ENCODE data around the gene CD44. TPM values are rescaled to one million over a fixed set of nuclear protein-coding genes. Genes with fewer than 3 reads are reported as not detected.

Gene CD44
- total RNA-seq, 1 donor from 2014 or later, result 14.0 TPM

DNA sequence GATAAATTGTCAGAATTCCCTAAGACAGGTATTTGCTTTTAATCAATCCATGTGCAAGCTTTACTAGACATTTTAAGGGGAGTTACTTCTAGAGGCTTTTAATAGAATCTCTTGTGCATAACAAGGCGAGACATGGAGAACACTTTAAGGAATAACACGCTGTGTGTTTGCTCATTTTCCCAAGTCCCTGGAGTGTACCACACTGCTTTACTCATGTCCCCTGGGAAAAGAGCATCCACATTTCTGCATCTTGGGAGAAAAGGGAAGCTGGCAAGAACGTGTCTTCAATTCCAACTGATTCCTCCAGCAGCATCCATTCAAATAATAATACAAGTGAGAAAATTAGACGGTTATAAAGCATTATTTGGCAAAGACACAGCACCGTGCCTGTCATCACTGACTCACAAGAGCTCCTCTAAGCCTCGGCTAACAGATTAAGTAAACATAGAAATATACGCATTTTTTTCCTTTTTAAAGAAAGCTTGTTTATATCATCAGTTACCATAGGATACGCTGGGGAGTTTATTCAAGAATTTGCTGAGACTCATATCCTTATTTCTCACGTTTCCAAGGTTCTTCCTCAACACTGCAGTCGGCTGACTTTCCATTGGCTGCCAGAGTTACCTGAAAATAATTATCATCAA lies 121.5 kb downstream of the CD44 start:
- DNase-seq, result no peak
- Histone ChIP-seq H3K36me3 (no peaks in the 10 kb centered on the region), H3K4me3 (no peak overlapping the region), H3K9me3 (replicated peaks) (no peaks in the 10 kb centered on the region), H3K27me3 (ENCODE audit: low read depth) (no peaks in the 10 kb centered on the region), H3K4me1 (peaks cover 6% of the 10 kb centered on the region), H3K27ac (replicated peaks) (no peak overlapping the region)
- intact Hi-C loops (cut with micrococcal nuclease), result loop anchor here (10.0 kb wide), 1 partner anchor 124 kb away; no protein-coding TSS in a partner anchor
- TF ChIP-seq, protein P1, sequence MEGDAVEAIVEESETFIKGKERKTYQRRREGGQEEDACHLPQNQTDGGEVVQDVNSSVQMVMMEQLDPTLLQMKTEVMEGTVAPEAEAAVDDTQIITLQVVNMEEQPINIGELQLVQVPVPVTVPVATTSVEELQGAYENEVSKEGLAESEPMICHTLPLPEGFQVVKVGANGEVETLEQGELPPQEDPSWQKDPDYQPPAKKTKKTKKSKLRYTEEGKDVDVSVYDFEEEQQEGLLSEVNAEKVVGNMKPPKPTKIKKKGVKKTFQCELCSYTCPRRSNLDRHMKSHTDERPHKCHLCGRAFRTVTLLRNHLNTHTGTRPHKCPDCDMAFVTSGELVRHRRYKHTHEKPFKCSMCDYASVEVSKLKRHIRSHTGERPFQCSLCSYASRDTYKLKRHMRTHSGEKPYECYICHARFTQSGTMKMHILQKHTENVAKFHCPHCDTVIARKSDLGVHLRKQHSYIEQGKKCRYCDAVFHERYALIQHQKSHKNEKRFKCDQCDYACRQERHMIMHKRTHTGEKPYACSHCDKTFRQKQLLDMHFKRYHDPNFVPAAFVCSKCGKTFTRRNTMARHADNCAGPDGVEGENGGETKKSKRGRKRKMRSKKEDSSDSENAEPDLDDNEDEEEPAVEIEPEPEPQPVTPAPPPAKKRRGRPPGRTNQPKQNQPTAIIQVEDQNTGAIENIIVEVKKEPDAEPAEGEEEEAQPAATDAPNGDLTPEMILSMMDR (IDR thresholded peaks at IDR 0.05; ENCODE audit: borderline replicate concordance), result no peak

DNA sequence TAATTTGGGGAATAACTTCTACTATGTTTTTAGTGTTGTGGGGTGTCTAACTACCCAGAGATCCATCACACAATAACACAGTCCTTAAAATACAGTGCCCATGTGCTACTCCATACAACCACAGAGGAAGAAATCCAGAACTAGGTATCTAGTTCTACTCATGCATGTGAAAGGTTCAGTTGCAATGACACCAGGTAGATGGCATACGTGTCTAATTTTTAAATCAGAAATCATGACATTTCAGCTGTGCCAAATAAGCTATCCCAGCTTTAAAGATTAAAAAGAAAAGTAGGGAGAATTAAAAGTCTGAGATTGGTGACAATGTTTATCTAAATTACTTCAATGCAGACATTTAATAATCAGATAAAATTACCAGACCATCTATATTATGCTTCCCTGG lies 122.2 kb downstream of the CD44 start:
- H3K4me1 ChIP-seq, result peaks cover 2% of the 10 kb centered on the region
- H3K36me3 ChIP-seq, result no peaks in the 10 kb centered on the region
- DNase-seq, result no peak
- TF ChIP-seq, protein P1 (IDR thresholded peaks at IDR 0.05; ENCODE audit: borderline replicate concordance), result no peak
- H3K4me3 ChIP-seq, result no peak overlapping the region
- intact Hi-C loops (cut with micrococcal nuclease), result loop anchor here (10.0 kb wide), 1 partner anchor 124 kb away; no protein-coding TSS in a partner anchor
- H3K27ac ChIP-seq (replicated peaks), result no peak overlapping the region
- H3K9me3 ChIP-seq (replicated peaks), result no peaks in the 10 kb centered on the region
- no peaks in the 10 kb centered on the region for H3K27me3 ChIP-seq (ENCODE audit: low read depth)

DNA sequence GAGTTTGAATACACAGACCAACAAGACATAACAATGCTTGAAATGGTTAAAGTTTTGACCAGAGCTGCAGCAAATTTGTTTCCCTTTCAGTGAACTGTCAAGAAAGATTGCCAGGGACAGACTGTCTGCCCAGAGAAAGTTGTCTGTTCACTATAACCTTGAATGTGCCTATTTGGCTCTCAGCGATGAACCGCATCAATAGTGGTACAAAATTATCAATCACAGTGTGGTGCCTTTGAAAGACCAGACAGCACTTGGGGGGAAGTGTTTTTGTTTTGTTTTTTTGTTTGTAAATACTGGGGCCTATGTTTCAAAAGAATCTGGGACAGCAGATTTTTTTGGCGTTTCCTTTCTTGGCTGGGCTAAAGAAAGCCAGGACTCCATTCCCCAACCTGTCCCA lies 123.1 kb downstream of the CD44 start:
- Histone ChIP-seq H3K9me3 (replicated peaks) (no peaks in the 10 kb centered on the region), H3K27me3 (ENCODE audit: low read depth) (no peaks in the 10 kb centered on the region), H3K27ac (replicated peaks) (no peak overlapping the region), H3K4me1 (no peaks in the 10 kb centered on the region), H3K4me3 (no peak overlapping the region), H3K36me3 (no peaks in the 10 kb centered on the region)
- TF ChIP-seq, protein P1 (IDR thresholded peaks at IDR 0.05; ENCODE audit: borderline replicate concordance), result no peak
- intact Hi-C loops (cut with micrococcal nuclease), result loop anchor here (10.0 kb wide), 1 partner anchor 123 kb away; no protein-coding TSS in a partner anchor
- DNase-seq, result no peak

- Histone ChIP-seq H3K9me3 (replicated peaks) (no peaks in the 10 kb centered on the region), H3K36me3 (no peaks in the 10 kb centered on the region), H3K27ac (replicated peaks) (no peak overlapping the region), H3K27me3 (ENCODE audit: low read depth) (no peaks in the 10 kb centered on the region), H3K4me1 (no peaks in the 10 kb centered on the region), H3K4me3 (no peak overlapping the region)
- TF ChIP-seq, protein P1 (IDR thresholded peaks at IDR 0.05; ENCODE audit: borderline replicate concordance), result no peak
- intact Hi-C loops (cut with micrococcal nuclease), result loop anchor here (10.0 kb wide), 1 partner anchor 122 kb away; no protein-coding TSS in a partner anchor
- DNase-seq, result no peak
Measured at GRCh38 chr11:35262735-35263134, 123.8 kb downstream of the CD44 start.

DNA sequence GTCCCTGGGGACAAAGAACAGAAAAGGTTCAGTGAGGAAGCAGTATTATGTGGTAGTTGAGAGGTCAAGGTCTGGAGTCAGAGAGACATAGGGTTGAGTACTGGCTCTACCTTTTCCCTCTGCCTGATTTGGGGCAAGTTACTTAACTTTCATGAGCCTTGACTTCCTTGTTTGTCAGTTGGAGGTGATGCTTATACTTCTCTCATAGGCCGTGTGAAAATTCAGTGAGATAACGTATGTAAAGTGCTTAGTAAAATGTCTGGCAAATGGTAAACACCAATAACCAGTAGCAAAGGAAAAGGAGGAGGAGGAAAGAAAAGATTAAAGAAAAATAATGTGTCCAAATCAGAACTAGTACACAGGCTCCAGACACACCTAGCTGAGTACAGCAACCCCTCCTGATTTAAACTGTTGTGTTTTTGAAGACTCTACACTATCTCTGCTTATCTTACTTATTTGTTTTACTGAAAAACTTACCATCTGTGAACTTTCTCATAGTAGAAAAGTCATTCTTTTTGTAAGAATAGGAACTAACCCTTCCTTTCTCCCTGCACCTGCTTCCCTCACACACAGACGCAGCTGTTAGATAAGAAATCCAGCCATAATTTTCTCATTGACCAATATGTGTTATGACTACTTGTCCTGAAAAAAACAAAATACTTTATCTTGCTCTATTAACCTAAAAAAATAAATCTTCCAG lies 126.9 kb downstream of the CD44 start:
- intact Hi-C loops (cut with micrococcal nuclease), result loop anchor here (10.0 kb wide), 1 partner anchor 119 kb away; no protein-coding TSS in a partner anchor
- Histone ChIP-seq H3K4me1 (no peaks in the 10 kb centered on the region), H3K9me3 (replicated peaks) (no peaks in the 10 kb centered on the region), H3K36me3 (no peaks in the 10 kb centered on the region), H3K4me3 (no peak overlapping the region), H3K27me3 (ENCODE audit: low read depth) (no peaks in the 10 kb centered on the region), H3K27ac (replicated peaks) (no peak overlapping the region)
- no peak for DNase-seq
- TF ChIP-seq, protein P1 (IDR thresholded peaks at IDR 0.05; ENCODE audit: borderline replicate concordance), result no peak
